ENCODE results near the gene ELP4.

Gene ELP4

DNA sequence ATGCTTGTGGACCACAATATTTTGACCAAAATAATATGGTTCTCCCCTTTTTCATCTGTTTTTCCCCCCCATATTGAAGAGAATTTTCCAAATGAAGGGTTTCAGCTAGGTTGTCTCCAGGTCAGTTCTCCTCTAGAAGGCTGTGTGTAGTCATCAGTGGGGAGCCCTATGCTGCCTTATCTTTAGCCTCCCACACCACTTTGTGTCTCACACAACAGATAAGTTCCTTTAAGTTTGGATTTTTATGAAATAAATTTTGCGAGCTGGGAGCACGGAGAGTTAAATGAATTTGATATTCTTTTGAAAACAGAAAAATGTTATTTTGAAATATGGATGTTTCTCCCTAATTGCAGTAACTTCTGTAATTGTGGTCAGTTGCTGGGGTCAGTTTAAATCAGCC lies 272.7 kb downstream of the ELP4 start:
- no peak for DNase-seq

DNA sequence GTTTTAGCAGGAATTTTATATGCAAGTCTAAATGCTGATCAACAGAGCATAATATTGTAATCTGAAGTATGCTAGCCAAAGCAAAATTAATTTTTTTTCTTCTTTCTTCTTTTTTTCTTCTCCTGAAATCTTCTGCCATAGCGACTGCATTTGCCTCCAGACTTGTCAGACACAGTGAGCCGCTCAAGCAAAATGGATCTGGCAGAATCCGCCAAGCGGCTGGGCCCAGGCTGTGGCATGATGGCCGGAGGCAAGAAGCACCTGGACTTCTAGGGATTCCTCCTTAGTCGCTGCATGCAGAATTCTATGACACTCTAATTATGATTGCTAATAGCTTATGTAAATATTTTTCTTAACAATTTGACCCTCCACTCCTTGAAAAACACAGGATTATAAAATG lies 273.7 kb downstream of the ELP4 start:
- no peak for DNase-seq

DNA sequence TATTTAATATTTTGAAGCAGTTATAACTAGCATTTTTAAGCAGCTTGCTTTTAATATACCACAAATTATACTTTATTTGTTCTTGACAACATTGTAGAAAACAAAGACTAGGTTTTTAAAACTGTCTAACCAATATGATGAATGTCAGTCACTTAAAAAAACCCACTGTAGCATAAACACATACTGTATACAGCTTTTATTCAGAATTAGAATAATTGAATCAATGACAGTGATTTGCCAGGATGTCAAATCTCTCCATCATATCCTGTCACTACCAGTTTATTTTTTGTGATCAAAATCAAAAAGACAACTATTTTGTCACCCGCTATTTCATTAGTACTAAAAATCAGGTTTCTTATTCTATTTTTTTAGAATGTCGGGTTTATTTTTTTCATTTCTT lies 275.0 kb downstream of the ELP4 start:
- DNase-seq = no peak

DNA sequence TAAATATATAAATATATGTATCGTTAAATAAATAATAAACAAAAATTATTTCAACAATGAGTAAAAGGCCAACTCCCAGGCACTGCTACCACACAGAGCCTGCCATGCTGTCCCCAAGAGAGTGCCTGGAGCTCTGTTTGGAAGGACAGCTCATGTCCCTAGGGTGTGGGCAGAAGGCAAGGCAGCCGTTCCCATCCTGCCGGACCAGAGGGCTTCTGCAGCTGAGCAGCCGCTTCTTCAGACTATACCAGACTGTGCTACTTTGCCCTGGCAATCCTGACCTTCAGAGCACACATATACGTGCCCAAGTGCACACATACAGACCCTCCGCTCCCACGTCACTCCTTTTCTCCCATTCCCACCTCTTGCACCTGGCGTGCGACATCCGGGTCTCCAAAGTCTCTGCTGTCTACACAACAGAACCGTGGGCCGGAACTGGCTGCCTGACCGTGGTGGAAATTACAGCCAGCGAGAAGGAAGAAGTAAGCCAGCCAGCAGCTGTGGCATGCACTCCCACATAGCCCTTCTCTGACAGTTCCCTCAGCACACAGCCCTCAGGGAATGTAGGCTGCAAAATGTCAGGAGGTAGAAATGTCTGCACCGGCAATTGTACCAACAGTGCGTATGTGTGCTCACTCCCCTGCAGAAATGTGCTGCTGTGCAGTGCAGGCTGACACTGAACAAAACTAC lies 277.6 kb downstream of the ELP4 start:
- DNase-seq = no peak

DNA sequence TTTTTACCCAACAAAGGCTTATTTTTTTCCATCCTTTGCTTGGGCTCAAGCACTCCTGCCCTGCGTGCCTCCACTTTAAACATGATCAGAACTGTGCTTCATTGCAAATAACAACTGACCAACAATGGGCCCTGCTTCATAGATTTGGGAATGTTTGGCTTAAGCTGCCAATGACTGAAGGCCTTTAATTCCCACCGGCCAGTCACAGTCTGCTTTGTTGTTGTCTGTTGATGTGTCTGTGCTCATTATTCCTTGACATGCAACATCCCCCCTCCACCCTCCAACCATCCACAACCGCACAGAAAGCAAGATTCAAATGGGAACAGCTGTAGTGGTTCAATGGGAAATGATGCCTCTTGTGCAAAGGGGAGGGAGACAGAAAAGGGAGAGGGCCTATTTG lies 278.5 kb downstream of the ELP4 start:
- no peak for DNase-seq

DNA sequence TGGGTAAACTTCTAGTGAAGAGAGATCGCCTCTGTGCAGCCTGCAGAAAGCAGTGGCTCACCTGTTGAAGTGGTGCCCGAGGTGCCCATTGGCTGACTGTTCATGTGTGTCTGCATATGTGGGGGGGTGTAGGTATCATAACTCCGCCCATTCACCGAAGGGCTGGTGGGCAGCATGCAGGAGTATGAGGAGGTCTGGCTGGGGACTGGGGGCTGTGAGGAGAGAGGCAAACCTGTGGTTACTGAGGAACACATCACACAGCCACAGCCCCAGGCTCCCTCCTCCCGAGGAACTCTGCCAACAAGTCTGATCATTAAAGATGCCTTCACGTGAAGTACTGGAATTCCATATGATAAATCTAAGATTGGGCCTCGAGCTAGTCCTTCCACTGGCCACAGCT lies 281.1 kb downstream of the ELP4 start:
- no peak for DNase-seq

DNA sequence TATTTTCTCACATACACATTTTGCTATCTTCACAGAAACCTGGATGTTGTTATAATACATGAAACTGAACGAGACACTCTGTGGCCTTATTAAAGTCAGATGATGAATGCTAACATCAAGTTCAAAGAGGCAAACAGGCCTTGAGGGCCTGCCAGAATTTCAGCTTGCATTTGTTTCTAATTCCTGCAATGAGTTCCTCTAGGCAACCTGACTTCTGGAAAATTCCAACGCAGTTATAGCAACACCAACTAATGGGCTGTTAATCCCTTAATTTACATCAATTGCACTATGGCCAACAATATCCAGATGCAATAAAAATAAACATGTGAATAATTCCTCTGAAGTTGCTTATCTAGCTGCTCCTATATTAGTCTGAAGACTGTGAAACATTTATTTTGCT lies 282.5 kb downstream of the ELP4 start:
- no peak for DNase-seq

DNA sequence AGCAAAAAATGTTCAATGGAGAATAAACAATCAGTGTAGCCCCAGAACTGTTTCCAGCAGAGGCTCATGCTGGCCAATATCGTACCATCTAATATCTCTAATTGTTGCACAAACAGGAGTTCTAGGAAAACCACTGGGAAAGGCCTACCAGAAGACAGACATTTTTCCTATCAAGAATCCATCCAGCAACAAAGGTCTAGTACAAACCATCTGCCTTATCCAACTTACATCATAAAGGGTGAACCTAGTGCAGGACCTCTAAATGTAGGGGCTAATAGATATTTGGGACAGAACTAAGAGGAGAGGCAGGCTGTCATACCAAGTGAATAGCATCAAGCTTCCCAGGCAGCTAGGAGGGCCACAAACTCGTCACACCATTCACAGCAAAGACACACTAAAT lies 282.9 kb downstream of the ELP4 start:
- no peak for DNase-seq

DNA sequence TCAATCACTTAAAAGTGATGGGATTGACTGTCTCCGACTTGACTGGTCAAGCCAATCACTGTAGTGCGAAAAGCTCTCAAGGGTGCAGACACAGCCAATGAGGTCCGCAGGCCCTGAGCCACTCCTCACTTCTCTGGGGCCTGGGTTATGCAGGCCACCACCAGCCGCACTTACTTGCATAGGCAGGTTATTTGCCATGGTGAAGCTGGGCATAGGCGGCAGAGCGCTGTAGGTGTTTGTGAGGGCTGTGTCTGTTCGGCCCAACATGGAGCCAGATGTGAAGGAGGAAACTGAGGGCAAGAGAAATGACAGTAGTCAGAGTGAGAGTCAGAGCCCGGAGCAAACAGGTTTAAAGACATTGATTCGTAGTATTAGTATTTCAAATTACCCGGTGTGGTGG lies 283.7 kb downstream of the ELP4 start:
- no peak for DNase-seq

DNA sequence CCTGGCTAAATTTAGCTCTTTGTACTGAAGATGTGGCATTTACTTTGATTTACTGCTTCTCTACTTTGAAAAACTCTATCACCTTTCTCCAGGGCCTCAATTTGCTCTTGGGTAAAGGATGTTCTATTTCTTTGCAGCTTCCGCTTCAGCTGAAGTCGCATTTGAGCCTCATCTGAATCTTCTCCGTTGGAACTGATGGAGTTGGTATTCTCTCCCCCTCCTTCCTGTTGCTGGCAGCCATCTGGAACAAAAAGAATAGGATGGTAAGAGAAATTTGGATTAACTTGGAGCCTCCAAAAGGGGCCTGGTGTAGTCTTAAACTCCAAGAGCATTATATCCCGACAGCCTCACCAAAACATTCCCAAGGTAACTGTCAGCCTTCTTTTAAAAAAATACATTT lies 285.0 kb downstream of the ELP4 start:
- DNase-seq = no peak

DNA sequence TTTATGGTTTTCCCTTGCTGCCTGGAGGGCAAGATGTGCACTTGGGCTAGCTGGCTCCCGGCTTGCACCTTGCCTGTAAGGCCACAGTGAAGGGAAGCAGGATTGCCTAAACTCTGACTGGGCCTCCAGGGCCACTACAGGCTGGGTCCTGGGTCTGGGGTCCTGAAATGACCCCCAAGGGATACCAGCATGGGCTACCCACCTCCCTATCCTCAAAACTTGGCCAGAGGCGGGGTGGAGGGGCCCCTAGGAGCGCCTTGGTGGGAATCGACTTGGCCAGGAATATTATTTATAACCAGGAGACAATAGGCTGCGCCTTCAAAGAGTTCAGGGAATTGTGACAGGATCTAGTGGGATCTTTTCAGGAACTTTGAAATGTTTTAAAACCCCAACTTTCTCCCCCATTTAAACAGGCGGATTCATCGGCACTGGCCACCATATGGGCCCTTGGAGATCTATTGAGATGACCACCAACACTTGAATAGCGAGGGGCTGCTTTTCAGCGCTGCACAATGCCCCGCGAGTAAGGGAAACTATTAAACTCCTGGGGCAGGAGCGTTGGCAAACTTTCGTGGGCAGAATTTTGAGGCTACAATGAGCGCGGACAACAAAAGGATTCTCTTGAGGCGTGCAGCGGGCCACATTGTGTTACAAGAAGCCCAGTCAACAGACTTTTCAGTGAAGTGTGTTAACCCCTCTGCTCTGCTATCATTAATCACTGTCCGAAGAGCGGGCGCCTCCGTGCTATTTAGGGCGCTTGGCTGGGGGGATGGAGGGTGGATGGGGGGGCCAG lies 286.3 kb downstream of the ELP4 start:
- DNase-seq = no peak

DNA sequence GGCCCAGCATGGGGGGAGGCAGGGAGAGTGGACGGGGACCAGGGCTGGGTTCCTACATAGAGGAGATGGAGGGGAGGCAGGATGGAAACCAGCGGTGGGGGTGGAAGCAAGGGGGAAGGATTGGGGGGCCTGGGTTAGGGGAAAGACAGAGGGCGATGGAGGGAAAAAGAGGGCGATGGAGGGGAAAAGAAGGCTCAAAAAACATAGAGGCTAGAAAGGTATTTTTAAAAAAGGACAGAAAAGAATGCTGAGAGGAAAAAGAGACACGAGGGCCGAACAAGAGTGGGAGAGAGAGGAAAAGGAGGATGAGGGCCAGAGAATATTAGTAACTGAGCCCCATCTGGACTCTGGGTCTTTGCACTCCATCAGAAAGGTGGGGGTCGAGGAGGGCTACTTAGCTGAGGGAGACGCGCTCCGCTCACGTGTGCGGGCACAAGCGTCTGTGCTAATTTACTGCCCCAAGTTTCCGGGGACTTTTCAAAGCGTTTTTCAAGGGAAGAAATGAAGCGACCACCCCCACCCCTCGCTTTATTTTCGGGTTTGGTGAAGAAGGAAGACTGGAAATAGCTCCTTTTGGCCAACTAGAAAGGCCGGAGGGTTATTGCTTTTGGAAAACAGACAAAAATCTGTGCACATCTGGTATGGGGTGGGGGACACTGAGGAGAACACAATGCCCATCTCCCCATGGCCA lies 287.1 kb downstream of the ELP4 start:
- DNase-seq = no peak

DNA sequence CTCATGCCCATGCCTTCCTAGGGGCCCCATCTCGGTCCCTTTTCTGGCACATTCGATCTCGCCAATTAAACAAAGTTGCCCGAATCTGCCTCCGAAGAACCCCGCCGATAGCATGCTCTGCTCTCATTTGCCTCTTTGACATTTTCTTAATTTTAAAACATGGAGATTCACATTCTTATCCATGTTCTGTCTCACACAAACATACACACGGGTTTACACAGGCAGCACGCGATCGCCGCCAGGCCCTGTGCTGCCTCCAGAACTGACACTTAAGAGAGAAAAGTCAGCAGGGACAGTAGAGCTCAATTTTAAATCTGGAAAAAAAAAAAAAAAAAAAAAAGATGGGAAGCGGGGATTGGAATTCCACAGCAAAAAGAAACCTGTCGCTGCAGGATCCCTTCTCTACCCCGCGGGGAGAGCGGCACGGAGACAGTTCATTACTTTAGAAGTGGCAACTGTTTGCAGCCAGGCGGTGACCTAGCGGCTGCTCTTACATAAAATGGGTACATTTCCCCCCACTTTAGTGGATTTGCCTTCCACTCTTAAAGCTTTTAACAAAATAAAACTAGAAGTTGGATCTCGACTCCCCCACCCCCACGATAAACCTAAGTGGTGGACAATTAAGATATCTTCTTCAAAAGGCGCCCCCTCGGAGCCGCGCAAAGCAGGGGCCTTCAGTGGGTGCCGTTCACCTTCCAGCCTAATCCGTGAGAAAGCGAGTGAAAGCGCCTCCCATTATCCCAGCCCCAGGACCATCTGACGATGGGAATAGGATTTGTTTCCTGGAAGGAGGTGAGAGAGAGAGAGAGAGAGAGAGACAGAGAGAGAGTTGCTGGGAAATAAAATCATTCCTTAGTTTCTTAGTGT lies 287.9 kb downstream of the ELP4 start:
- no peak for DNase-seq

DNA sequence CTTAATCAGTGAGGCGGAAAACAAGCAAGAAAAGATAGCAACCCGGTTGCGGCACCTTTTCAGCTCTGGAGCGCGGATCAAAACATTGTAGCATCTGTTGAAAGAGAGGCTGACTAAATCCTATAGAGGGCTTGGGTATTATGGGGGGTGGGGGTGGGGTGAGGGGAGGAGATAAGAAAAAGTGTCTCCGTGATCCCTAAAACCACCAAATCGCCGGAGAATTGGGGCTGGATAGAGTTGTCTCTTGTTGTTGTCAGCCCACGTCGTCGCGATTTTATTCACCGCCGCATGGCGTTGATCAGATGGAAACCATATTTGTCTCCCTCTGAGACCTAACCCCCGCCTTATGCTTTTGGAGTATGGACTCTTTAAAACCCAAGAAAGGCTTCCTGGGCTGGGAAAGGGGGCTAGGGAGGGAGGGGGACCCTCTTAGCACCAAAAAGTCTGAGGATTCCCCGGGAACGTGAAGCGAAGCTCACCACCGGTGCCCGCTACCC lies 288.5 kb downstream of the ELP4 start:
- DNase-seq = no peak

DNA sequence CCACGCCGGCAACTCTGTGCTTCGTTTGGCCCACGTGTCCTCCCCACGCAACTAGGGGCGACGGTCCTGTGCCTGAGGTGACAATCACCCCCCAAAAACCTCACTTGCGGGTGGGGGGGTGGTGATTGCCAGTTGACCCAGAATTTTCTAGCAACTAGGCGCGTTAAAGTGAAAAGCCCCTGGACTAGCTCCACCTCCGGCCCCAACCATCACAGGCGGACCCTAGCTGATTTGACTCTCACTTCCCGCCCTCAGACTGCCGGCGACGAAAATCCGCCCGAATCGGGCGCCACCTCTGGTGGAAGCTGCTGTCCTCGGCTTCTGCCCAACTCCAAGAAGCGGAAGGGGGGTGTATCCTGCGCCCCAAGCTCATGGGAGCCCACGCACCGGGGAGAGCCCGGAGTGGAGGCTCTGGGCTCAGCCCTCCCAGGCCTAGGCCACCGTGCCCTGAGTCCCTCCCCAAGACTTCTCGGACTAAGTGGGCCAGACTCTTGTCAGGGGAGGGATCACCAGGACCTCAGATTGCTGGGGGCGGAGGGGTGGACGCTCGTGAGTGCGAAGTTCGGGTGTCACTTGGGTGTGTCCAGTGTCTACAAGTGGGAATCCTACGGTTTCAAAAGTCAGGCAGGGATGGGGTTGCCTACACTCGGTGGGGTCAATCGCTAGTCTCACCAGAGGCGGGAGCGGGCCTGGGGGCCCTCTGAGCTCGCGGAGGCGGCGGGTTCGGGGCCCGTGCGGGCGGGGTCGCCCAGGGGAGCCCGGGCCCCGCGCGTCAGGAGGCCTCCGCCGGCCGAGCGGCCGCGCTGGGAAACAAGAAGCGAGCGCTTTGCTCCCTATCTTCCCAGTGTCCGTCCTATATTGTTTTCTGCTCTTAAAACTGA lies 289.2 kb downstream of the ELP4 start:
- DNase-seq = no peak

DNA sequence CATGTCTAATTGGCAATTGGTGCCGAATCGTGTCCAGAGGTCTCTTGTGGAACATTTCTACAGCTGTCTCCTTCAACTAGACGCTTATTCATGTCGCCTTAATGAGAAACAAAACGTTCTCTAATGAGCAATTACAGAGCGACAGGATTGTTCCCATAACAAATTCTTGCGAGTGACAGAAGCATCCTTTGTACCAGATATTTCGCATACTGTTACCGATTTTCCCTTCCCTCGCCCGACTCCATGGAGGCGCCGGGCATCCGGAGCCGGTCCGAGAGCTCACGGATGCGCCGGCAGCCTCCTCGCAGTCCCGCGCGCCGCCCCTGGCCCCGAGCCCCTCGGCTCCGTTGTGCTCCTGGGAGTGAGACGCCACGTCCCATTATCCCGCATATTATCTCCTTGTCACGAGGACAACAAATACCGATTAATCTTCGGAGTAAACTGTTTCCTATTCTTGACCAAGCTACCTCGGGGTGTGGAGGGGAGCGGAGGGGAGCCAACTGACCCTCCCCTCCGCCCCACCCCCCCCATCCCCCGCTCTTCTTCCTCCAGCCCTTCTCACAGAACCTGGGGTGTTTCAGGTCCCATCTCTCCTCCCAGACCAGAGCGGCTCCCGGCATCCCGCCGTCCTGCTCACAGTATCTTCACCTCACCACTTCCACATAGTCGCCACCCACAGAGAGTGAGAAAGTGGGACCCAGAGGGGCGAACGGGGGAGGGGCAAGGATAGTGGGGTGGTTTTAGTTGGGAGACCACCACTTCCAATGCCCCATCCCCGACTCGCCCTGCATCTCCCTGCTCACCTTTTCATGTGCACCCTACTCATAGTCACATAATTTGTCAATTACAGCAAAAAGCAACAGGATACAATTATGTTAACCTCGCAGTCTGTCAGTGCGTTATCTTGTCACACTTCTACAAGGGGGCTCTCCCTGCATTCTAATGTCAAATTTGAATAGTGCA lies 290.1 kb downstream of the ELP4 start:
- no peak for DNase-seq

DNA sequence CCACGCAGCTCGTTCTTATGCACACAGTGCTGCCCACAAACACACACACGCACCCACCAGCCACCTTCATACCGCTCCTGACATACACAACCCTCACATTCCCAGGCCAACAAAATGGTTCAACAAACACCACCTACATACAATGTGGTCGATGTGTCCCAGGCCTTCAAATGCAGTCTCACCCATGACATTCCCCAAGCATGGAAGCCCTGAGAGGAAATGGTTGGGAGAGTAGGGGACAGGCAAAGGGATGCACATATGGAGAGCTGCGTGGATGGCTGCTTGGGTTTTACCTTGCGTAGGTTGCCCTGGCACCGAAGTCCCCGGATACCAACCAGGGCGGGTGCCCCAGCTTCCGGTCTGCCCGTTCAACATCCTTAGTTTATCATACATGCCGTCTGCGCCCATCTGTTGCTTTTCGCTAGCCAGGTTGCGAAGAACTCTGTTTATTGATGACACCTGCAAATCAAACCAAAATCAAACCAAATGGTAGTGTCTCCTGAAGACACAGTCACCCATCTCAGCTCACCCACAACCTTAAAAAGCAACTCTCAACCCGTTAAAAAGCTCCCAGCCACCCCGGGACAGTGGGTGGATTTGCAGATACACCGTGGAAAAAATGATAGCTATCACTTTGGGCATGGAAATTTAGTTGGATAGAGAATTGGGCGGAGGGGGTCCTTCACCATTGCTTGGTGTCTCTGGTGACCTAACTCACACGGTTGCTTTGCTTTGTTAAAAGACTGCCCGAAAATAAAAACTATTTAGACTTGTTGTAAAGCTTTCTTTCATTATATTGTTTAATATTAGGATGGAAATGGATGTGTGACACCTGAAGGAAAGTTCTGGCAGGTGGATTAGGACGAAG lies 291.1 kb downstream of the ELP4 start:
- DNase-seq = no peak

DNA sequence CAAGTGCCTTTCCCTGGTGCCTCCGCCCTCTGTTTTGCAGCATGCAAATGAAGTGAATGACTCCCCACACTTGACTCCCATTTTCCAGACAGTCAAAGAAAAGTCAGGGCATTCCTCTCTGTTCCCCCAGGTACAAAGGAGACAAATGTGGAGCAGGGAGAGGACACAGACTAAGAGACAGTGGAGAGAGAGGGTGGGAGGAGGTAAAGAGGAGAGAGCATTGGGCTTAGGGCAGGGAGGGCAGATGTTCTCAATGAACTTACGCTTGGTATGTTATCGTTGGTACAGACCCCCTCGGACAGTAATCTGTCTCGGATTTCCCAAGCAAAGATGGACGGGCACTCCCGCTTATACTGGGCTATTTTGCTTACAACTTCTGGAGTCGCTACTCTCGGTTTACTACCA lies 291.7 kb downstream of the ELP4 start:
- DNase-seq = no peak

DNA sequence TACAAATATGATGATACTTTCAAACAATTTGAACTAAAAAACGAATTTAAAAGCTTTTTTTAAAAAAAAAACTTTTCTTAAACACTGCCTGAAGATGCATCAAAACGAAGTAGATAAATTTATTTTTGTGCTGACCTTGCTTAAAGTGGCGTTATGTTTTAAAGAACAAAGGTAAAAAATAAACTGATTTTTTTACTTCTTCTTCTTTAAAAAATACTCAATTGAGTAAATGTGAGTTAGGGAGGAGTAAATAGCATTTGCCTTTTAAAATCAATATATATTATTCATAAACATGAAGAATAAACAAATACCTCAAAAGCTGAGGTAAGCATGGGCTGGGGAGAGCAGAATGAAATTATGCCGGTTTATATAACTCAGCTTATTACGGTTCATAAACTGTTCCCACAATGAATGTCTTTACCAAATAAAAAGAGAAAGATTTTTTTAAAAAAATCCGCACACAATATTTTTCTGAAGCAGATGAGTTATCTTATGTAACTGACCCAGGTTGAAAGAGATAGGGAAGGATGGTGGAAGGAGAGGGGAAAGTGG lies 292.5 kb downstream of the ELP4 start:
- no peak for DNase-seq

Data from NCI-H510A treated with DMSO at 0.1 percent for 48 hours (cell line).